GM03348 (cell line): ENCODE data around the gene IMMP2L.
A peak's percentile ranks its signal among the peaks of the same experiment; 100 is the strongest.

Source experiments
- DNase-seq: peaks from one replicate; pipeline ENCODE4 v3.0.0; 2012; ENCODE audit warnings: low spot score

The IMMP2L gene

GRCh38 chr7:111215550-111215949 lies 346.7 kb downstream of the IMMP2L start:
- DNase-seq, result no peak

GRCh38 chr7:111212857-111213523 lies 349.3 kb downstream of the IMMP2L start:
- DNase-seq, result no peak

GRCh38 chr7:111210996-111211395 lies 351.3 kb downstream of the IMMP2L start:
- DNase-seq, result peak; percentile 41

GRCh38 chr7:111210043-111210442 lies 352.2 kb downstream of the IMMP2L start:
- DNase-seq, result no peak

- no peak for DNase-seq
Observed at GRCh38 chr7:111205251-111205650, 357.0 kb downstream of the IMMP2L start.

- no peak for DNase-seq
Observed at GRCh38 chr7:111202321-111202720, 360.0 kb downstream of the IMMP2L start.

- no peak for DNase-seq
Observed at GRCh38 chr7:111199643-111200042, 362.6 kb downstream of the IMMP2L start.

- DNase-seq, result peak; percentile 81
Observed at GRCh38 chr7:111198255-111198654, 364.0 kb downstream of the IMMP2L start.

- no peak for DNase-seq
Observed at GRCh38 chr7:111196655-111197054, 365.6 kb downstream of the IMMP2L start.

- DNase-seq, result no peak
Observed at GRCh38 chr7:111192614-111193413, 369.5 kb downstream of the IMMP2L start.

GRCh38 chr7:111190804-111191203 lies 371.5 kb downstream of the IMMP2L start:
- no peak for DNase-seq

- DNase-seq, result no peak
Observed at GRCh38 chr7:111184987-111185386, 377.3 kb downstream of the IMMP2L start.

- DNase-seq, result no peak
Observed at GRCh38 chr7:111183321-111183720, 379.0 kb downstream of the IMMP2L start.

GRCh38 chr7:111180338-111180737 lies 382.0 kb downstream of the IMMP2L start:
- DNase-seq, result no peak

- no peak for DNase-seq
Observed at GRCh38 chr7:111175908-111176441, 386.3 kb downstream of the IMMP2L start.

GRCh38 chr7:111174510-111174909 lies 387.8 kb downstream of the IMMP2L start:
- no peak for DNase-seq

GRCh38 chr7:111173990-111174389 lies 388.3 kb downstream of the IMMP2L start:
- DNase-seq, result no peak

GRCh38 chr7:111173528-111173927 lies 388.8 kb downstream of the IMMP2L start:
- no peak for DNase-seq

GRCh38 chr7:111172564-111173257 lies 389.6 kb downstream of the IMMP2L start:
- no peak for DNase-seq

- DNase-seq, result no peak
Observed at GRCh38 chr7:111168182-111168581, 394.1 kb downstream of the IMMP2L start.

- DNase-seq, result no peak
Observed at GRCh38 chr7:111164442-111164841, 397.9 kb downstream of the IMMP2L start.

GRCh38 chr7:111162692-111163091 lies 399.6 kb downstream of the IMMP2L start:
- no peak for DNase-seq

GRCh38 chr7:111160297-111160696 lies 402.0 kb downstream of the IMMP2L start:
- no peak for DNase-seq
